A549 (cell line): ENCODE results near the gene SHD. TPM values are rescaled to one million over a fixed set of nuclear protein-coding genes. Genes with fewer than 3 reads are reported as not detected.

Experiments
- ATAC-seq, 2 experiments: fragments of 200-7000 bp in 1 of 2; fragments of >200 bp in 1 of 2; cut with Nextera tagmentation in 1 of 2; cut with Tn5 transposase in 1 of 2; 3 replicates each; pipeline versions ENCODE4 v1.8.0 to v1.9.1; 2018 to 2020; ENCODE audit warnings: mild to moderate bottlenecking in 1 of 2, moderate library complexity in 1 of 2
- CTCF ChIA-PET: fragments of 300-600 bp; sonication (Branson Sonifier 250); formaldehyde crosslinking; extraction: SDS; loops from one replicate; lab custom pipeline; 2021; ENCODE audit warnings: antibody characterized with exemption, inconsistent platforms; lab: Yijun Ruan, JAX
- POLR2A ChIA-PET: fragments of 350-600 bp; formaldehyde crosslinking; extraction: SDS; loops from one replicate; lab custom pipeline; 2021; ENCODE audit warnings: antibody characterized with exemption, inconsistent platforms; lab: Yijun Ruan, JAX
- DNase-seq, 2 experiments: peaks; one replicate each; pipeline versions ENCODE4 v3.0.0 to v3.0.0-alpha.2; 2011 to 2016; ENCODE audit warnings: low read depth in 1 of 2, low spot score in 1 of 2
- FAIRE-seq: peaks from 2 replicates; lab custom pipeline; 2011; peaks lifted over from hg19 to GRCh38; lab: Jason Lieb, UNC
- H3K27ac ChIP-seq, 2 experiments: fragments of >200 bp; sonication (Bioruptor Twin); formaldehyde crosslinking; 3 replicates each; pipeline ENCODE4 v1.5.1; 2016 to 2017
- H3K4me1 ChIP-seq: fragments of >200 bp; sonication (Bioruptor Twin); formaldehyde crosslinking; 3 replicates; pipeline ENCODE4 v1.6.1; 2016
- H3K4me2 ChIP-seq: fragments of >200 bp; sonication (Bioruptor Twin); formaldehyde crosslinking; 3 replicates; pipeline ENCODE4 v1.6.1; 2016
- H3K4me3 ChIP-seq: fragments of >200 bp; sonication (Bioruptor Twin); formaldehyde crosslinking; 3 replicates; pipeline ENCODE4 v1.5.1; 2016
- H3K9me3 ChIP-seq: fragments of >200 bp; sonication (Bioruptor Twin); formaldehyde crosslinking; 3 replicates; pipeline ENCODE4 v1.6.1; 2016
- BHLHE40 ChIP-seq: IDR thresholded peaks from 2 replicates; pipeline ENCODE4 v1.6.1; 2012; ENCODE audit warnings: low read depth, low read length, inconsistent platforms
- CBX8 ChIP-seq: fragments of 200-600 bp; sonication (generic); IDR thresholded peaks from 2 replicates; pipeline ENCODE4 v1.6.1; 2016
- CEBPB ChIP-seq, 2 experiments: fragments of >200 bp in 1 of 2; sonication (Bioruptor Twin) in 1 of 2; formaldehyde crosslinking in 1 of 2; IDR thresholded peaks; 2 replicates each; pipeline ENCODE4 v1.6.1; 2012 to 2016
- EHF ChIP-seq: fragments of 250-450 bp; sonication (Bioruptor Pico); IDR thresholded peaks from 2 replicates; pipeline ENCODE4 v1.5.0; 2020; ENCODE audit warnings: mild to moderate bottlenecking
- FOSB ChIP-seq: fragments of 250-450 bp; sonication (Bioruptor Pico); IDR thresholded peaks from 2 replicates; pipeline ENCODE4 v1.5.0; 2020; ENCODE audit warnings: mild to moderate bottlenecking, moderate library complexity
- FOXS1 ChIP-seq: fragments of 250-450 bp; sonication (Bioruptor Pico); IDR thresholded peaks from 2 replicates; pipeline ENCODE4 v1.5.0; 2020; ENCODE audit warnings: mild to moderate bottlenecking, moderate library complexity
- GATA3 ChIP-seq: IDR thresholded peaks from 2 replicates; pipeline ENCODE4 v1.6.1; 2012; ENCODE audit warnings: borderline replicate concordance
- HDAC2 ChIP-seq: fragments of 200-600 bp; sonication (generic); IDR thresholded peaks from 2 replicates; pipeline ENCODE4 v1.6.1; 2016
- HEYL ChIP-seq: fragments of 250-450 bp; sonication (Bioruptor Pico); IDR thresholded peaks from 2 replicates; pipeline ENCODE4 v1.8.0; 2021; ENCODE audit warnings: mild to moderate bottlenecking, moderate library complexity
- HOXA7 ChIP-seq: fragments of 250-450 bp; sonication (Bioruptor Pico); IDR thresholded peaks from 2 replicates; pipeline ENCODE4 v1.5.0; 2020; ENCODE audit warnings: mild to moderate bottlenecking, moderate library complexity
- HOXB13 ChIP-seq: fragments of 250-450 bp; sonication (Bioruptor Pico); IDR thresholded peaks from 2 replicates; pipeline ENCODE4 v1.5.0; 2020; ENCODE audit warnings: low read depth, mild to moderate bottlenecking, moderate library complexity
- KDM5A ChIP-seq: fragments of 200-600 bp; sonication (generic); IDR thresholded peaks from 2 replicates; pipeline ENCODE4 v1.6.1; 2016; ENCODE audit warnings: antibody characterized with exemption, mild to moderate bottlenecking
- MAZ ChIP-seq: fragments of 150-350 bp; IDR thresholded peaks from 2 replicates; pipeline ENCODE4 v1.6.1; 2014; ENCODE audit warnings: antibody characterized with exemption, low read depth, low read length, borderline replicate concordance
- NPAS2 ChIP-seq: fragments of 250-450 bp; sonication (Bioruptor Pico); IDR thresholded peaks from 2 replicates; pipeline ENCODE4 v1.8.0; 2022; ENCODE audit warnings: mild to moderate bottlenecking, moderate library complexity, borderline replicate concordance
- NR3C1 ChIP-seq: fragments of >200 bp; sonication (Bioruptor Twin); formaldehyde crosslinking; IDR thresholded peaks from 3 replicates; pipeline ENCODE4 v1.6.1; 2017
- POLR2A ChIP-seq: IDR thresholded peaks from 2 replicates; pipeline ENCODE4 v1.6.1; 2012; ENCODE audit warnings: mild to moderate bottlenecking, low read length
- POLR2AphosphoS2 ChIP-seq: conservative IDR thresholded peaks from 2 replicates; pipeline ENCODE4 v1.6.1; 2012; ENCODE audit warnings: low read length, improper control_type of control experiment, inconsistent platforms
- RAD21 ChIP-seq, 2 experiments: fragments of >200 bp in 1 of 2; sonication (Bioruptor Twin) in 1 of 2; formaldehyde crosslinking in 1 of 2; IDR thresholded peaks in 1 of 2; conservative IDR thresholded peaks in 1 of 2; 2 replicates in 1 of 2; 3 replicates in 1 of 2; pipeline ENCODE4 v1.6.1; 2012 to 2018; ENCODE audit warnings: inconsistent platforms in 1 of 2
- RFX5 ChIP-seq: fragments of 450-650 bp; IDR thresholded peaks from 2 replicates; pipeline ENCODE4 v1.7.1; 2014; ENCODE audit warnings: antibody characterized with exemption, mild to moderate bottlenecking, moderate library complexity
- SREBF2 ChIP-seq: fragments of 450-650 bp; IDR thresholded peaks from 2 replicates; pipeline ENCODE4 v1.6.1; 2014; ENCODE audit warnings: mild to moderate bottlenecking, moderate library complexity
- TP53 ChIP-seq: fragments of 250-450 bp; sonication (Bioruptor Pico); IDR thresholded peaks from 2 replicates; pipeline ENCODE4 v1.5.0; 2021; ENCODE audit warnings: mild to moderate bottlenecking, moderate library complexity
- ZC3H11A ChIP-seq: fragments of 450-650 bp; IDR thresholded peaks from 2 replicates; pipeline ENCODE4 v1.6.1; 2014; ENCODE audit warnings: antibody characterized with exemption, mild to moderate bottlenecking
- ZFP36 ChIP-seq: fragments of 450-650 bp; IDR thresholded peaks from 2 replicates; pipeline ENCODE4 v1.6.1; 2014; ENCODE audit warnings: borderline replicate concordance; ENCODE audit not compliant: partially characterized antibody
- ZSCAN20 ChIP-seq: fragments of 250-450 bp; sonication (Bioruptor Pico); IDR thresholded peaks from 2 replicates; pipeline ENCODE4 v1.8.0; 2022; ENCODE audit warnings: mild to moderate bottlenecking, moderate library complexity
- WGBS: methylation state at CpG from one replicate; pipeline ENCODE4 v1.1.6; 2017; ENCODE audit errors: missing lambda C conversion rate; 5-methylcytosine and 5-hydroxymethylcytosine counted together
- polyA plus RNA-seq, 4 experiments: library from polyadenylated mRNA; depleted of rRNA in 3 of 4; stranded (reverse); fragments of >200 nt; fragmentation: RNase III in 1 of 4; extraction: RNeasy Plus Mini Kit Qiagen cat#74134 plus additional on column Dnase treatment in 1 of 4; gene quantifications; 2 replicates in 3 of 4; 3 replicates in 1 of 4; pipeline ENCODE4 v1.2.3, GENCODE V29; 2011 to 2017
- TF ChIP-seq, protein P1 (sequence below): fragments of 250-450 bp; sonication (Bioruptor Pico); IDR thresholded peaks from 2 replicates; pipeline ENCODE4 v1.5.0; 2020; ENCODE audit warnings: low read depth, mild to moderate bottlenecking, moderate library complexity
- TF ChIP-seq, protein P2 (sequence below): fragments of >200 bp; sonication (Bioruptor Twin); formaldehyde crosslinking; IDR thresholded peaks from 3 replicates; pipeline ENCODE4 v1.5.1; 2016
- TF ChIP-seq, protein P3 (sequence below): fragments of 200-600 bp; sonication (generic); IDR thresholded peaks from 2 replicates; pipeline ENCODE4 v1.6.1; 2016; ENCODE audit warnings: antibody characterized with exemption, mild to moderate bottlenecking, moderate library complexity

SHD gene
- polyA plus RNA-seq, 2 of the 4 experiments (the other 2 are of a cell fraction), result 0.08 TPM; not detected in 1

DNA sequence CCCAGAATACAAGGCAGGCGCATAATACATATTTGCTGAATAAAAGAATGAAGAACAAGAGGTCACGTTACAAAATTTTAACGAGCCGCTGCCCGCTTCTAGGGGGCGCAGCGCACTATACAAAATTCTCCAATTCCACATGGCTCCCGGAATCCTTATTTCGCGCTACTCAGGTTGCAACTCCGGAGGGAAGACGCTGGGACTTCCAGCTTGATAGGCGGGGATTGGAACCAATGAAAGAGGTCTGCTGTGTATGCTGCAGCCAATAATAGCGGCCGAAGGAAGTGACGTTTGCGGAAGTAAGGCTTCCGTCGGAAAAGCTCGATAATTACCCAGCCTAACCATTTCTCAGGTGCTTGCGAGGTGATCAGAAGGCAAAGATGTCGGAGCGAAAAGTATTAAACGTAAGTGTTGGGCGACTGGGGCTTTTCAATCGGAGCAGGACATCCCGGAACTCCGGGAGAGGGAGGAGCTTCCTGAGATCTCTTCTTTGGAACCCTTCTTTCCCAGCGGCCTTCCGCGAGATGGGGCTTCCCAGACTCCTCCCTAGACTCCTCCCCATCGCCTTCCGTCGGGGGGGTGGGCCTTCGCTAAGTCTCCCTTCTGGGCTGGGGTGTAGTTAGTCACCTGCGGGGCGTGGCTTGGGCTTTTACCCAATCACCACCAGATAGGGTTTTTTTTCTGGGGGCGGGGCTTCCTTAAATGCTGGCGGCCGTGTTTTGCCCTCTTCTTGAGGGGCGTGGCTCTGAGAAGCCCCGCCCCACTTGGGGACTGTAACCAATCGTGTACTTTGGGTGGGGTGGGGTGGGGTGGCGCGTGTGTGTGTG lies 32.1 kb upstream of the SHD start, which contains the start of gene YJU2 (continued):
- no peak for TF ChIP-seq POLR2AphosphoS2
- TF ChIP-seq HOXB13, result no peak
- TF ChIP-seq ZSCAN20 (CRISPR knock-in tag), result no peak
- TF ChIP-seq NPAS2, result no peak
- peak; percentile 25; a peak in 3 of 5 replicates for TF ChIP-seq RAD21 (conservative IDR thresholded peaks at IDR 0.05 in 1 of 2, IDR thresholded peaks at IDR 0.05 in 1 of 2)
- TF ChIP-seq GATA3, result no peak
- TF ChIP-seq HOXA7 (CRISPR knock-in tag), result no peak
- no peak for TF ChIP-seq FOSB
- TF ChIP-seq ZC3H11A, result no peak
- TF ChIP-seq EHF (CRISPR knock-in tag), result no peak
- TF ChIP-seq RFX5, result no peak
- TF ChIP-seq KDM5A, result peak; percentile 57
- no peak for TF ChIP-seq FOXS1 (CRISPR knock-in tag)
- TF ChIP-seq SREBF2, result no peak
- TF ChIP-seq, all 56 proteins: peak for 17

DNA sequence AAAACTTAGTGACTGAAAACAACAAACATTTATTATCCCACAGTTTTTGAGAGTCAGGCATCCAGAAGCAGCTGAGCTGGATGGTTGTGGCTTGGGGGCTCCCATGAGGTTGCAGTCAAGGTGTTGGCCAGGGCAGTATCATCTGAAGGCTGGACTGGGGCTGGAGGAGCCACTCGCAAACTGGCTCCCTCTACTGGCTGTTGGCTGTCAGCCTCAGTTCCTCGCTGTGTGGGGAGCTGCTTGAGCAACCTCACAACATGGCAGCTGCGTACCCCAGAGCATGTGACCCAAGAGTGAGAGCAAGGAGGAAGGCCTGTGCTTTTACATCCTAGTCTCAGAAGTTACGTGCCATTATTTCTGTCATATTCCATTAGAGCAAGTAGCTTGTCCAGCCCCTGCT lies 22.5 kb upstream of the SHD start:
- no peak overlapping the region for H3K4me2 ChIP-seq
- FAIRE-seq (no peak), ATAC-seq (no peak)
- CTCF ChIA-PET, result interaction anchor here (0.9 to 2.4 kb wide), 5 partner anchors 8 to 96 kb away, joined by 3 to 17 read pairs (median 5); partner anchors contain the start of gene YJU2
- no peak overlapping the region for H3K4me3 ChIP-seq
- TF ChIP-seq NR3C1 (no peak), RFX5 (no peak), POLR2A (no peak), FOXS1 (CRISPR knock-in tag) (no peak), GATA3 (no peak), CEBPB (IDR thresholded peaks at IDR 0.05) (no peak), HEYL (no peak), ZFP36 (no peak), CBX8 (no peak), TP53 (CRISPR knock-in tag) (no peak), SREBF2 (no peak), BHLHE40 (no peak), KDM5A (no peak)
- TF ChIP-seq, protein P1, sequence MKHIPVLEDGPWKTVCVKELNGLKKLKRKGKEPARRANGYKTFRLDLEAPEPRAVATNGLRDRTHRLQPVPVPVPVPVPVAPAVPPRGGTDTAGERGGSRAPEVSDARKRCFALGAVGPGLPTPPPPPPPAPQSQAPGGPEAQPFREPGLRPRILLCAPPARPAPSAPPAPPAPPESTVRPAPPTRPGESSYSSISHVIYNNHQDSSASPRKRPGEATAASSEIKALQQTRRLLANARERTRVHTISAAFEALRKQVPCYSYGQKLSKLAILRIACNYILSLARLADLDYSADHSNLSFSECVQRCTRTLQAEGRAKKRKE (CRISPR knock-in tag), result no peak
- TF ChIP-seq, all 56 proteins: peak for 0
- Histone ChIP-seq H3K27ac (no peak overlapping the region), H3K9me3 (peaks cover 11% of the 10 kb centered on the region; the same call in 2 of the 3 replicates), H3K4me1 (no peaks in the 10 kb centered on the region)
- peak in 1 of 2 experiments; percentile 39 for DNase-seq
- POLR2A ChIA-PET, result no interaction called here
- WGBS, result 95% methylated on average over 4 of the region's 4 CpGs

DNA sequence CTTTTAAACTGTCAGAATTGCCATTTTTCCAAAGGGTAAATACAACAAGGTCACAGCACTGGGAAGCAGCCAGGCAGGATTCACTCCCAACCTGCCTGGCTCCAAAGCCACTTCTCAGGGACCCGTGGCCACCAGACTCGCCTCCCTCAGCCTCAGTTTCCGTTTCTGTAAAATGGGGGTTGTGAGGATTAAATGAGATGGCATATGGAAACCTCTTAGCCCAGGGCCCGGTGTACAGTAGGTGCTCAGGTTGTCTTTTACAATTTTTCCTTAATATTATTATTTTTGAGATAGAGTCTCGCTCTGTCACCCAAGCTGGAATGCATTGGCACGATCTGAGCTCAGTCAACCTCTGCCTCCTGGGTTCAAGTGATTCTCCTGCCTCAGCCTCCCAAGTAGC lies 22.0 kb upstream of the SHD start:
- CTCF ChIA-PET, result interaction anchor here (0.9 to 1.9 kb wide), 4 partner anchors 8 to 96 kb away, joined by 3 to 5 read pairs (median 4); partner anchors contain the start of gene YJU2
- POLR2A ChIA-PET, result no interaction called here
- WGBS, result 83% methylated on average over 6 of the region's 6 CpGs
- H3K4me1 ChIP-seq, result no peaks in the 10 kb centered on the region
- DNase-seq (no peak), ATAC-seq (no peak), FAIRE-seq (no peak)
- peaks cover 11% of the 10 kb centered on the region; the same call in 2 of the 3 replicates for H3K9me3 ChIP-seq
- H3K4me3 ChIP-seq, result no peak overlapping the region
- TF ChIP-seq GATA3 (no peak), HDAC2 (no peak), FOXS1 (CRISPR knock-in tag) (no peak), MAZ (no peak), ZFP36 (no peak), NPAS2 (no peak), CBX8 (no peak)
- TF ChIP-seq, protein P2, sequence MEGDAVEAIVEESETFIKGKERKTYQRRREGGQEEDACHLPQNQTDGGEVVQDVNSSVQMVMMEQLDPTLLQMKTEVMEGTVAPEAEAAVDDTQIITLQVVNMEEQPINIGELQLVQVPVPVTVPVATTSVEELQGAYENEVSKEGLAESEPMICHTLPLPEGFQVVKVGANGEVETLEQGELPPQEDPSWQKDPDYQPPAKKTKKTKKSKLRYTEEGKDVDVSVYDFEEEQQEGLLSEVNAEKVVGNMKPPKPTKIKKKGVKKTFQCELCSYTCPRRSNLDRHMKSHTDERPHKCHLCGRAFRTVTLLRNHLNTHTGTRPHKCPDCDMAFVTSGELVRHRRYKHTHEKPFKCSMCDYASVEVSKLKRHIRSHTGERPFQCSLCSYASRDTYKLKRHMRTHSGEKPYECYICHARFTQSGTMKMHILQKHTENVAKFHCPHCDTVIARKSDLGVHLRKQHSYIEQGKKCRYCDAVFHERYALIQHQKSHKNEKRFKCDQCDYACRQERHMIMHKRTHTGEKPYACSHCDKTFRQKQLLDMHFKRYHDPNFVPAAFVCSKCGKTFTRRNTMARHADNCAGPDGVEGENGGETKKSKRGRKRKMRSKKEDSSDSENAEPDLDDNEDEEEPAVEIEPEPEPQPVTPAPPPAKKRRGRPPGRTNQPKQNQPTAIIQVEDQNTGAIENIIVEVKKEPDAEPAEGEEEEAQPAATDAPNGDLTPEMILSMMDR, result no peak
- TF ChIP-seq, protein P3, sequence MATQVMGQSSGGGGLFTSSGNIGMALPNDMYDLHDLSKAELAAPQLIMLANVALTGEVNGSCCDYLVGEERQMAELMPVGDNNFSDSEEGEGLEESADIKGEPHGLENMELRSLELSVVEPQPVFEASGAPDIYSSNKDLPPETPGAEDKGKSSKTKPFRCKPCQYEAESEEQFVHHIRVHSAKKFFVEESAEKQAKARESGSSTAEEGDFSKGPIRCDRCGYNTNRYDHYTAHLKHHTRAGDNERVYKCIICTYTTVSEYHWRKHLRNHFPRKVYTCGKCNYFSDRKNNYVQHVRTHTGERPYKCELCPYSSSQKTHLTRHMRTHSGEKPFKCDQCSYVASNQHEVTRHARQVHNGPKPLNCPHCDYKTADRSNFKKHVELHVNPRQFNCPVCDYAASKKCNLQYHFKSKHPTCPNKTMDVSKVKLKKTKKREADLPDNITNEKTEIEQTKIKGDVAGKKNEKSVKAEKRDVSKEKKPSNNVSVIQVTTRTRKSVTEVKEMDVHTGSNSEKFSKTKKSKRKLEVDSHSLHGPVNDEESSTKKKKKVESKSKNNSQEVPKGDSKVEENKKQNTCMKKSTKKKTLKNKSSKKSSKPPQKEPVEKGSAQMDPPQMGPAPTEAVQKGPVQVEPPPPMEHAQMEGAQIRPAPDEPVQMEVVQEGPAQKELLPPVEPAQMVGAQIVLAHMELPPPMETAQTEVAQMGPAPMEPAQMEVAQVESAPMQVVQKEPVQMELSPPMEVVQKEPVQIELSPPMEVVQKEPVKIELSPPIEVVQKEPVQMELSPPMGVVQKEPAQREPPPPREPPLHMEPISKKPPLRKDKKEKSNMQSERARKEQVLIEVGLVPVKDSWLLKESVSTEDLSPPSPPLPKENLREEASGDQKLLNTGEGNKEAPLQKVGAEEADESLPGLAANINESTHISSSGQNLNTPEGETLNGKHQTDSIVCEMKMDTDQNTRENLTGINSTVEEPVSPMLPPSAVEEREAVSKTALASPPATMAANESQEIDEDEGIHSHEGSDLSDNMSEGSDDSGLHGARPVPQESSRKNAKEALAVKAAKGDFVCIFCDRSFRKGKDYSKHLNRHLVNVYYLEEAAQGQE, result no peak
- no peak overlapping the region for H3K27ac ChIP-seq
- H3K4me2 ChIP-seq, result no peak overlapping the region
